ENCODE measurements around the gene AP1B1. TPM values are rescaled to one million over a fixed set of nuclear protein-coding genes. Genes with fewer than 3 reads are reported as not detected.
"Not testable (repeated sequence)": the region's sequence is repeated elsewhere in the genome, so short reads cannot be mapped to it uniquely, and the experiment has no call there.

AP1B1 gene
- total and polyA plus RNA-seq, 2 donors (not counting 1 experiment from before 2014, with no cell fraction given) = 139 to 174 TPM

- peak overlapping the region; percentile 97 for H3K4me3 Mint-ChIP-seq
- Histone ChIP-seq H3K4me1 (ENCODE audit: control insufficient read depth in 2 of 2, insufficient read depth in 2 of 2, low read length in 2 of 2) (peaks cover 38 to 43% of the 10 kb centered on the region in 2 donors), H3K9ac (ENCODE audit: low read length) (peak overlapping the region; percentile 67), H2AFZ (ENCODE audit: insufficient read depth, low read depth, low read length, poor library complexity, severe bottlenecking) (peak overlapping the region; percentile 66), H3K4me2 (replicated peaks; ENCODE audit: low read depth, low read length, poor library complexity, severe bottlenecking) (peak overlapping the region; percentile 60), H3K4me3 (ENCODE audit: control extremely low read depth in 1 of 5, extremely low read depth in 1 of 5, insufficient read depth in 1 of 5, low read depth in 2 of 5, low read length in 4 of 5) (peak overlapping the region in 4 of 5 experiments; percentile 44 to 65 (median 54)), H3K27ac (ENCODE audit: low read length in 2 of 2) (peak overlapping the region; percentile 47 to 52)
- H3K9me3 ChIP-seq (ENCODE audit: control extremely low read depth in 1 of 3, control insufficient read depth in 2 of 3, insufficient read depth in 1 of 3, low read length in 2 of 3); H3K79me2 ChIP-seq (ENCODE audit: control insufficient read depth, insufficient read depth, low read length); CTCF ChIA-PET; H3K27me3 ChIP-seq (replicated peaks in 1 of 4; ENCODE audit: control extremely low read depth in 1 of 4, control insufficient read depth in 3 of 4, insufficient read depth in 4 of 4, low read length in 3 of 4); H4K20me1 ChIP-seq (ENCODE audit: control insufficient read depth, insufficient read depth, low read length, poor library complexity, severe bottlenecking); intact Hi-C loops (cut with micrococcal nuclease); POLR2A ChIA-PET; H3K36me3 ChIP-seq (replicated peaks in 1 of 2; ENCODE audit: control extremely low read depth in 1 of 2, control insufficient read depth in 1 of 2, extremely low read depth in 1 of 2, insufficient read depth in 2 of 2, low read length in 1 of 2); H3K27me3 Mint-ChIP-seq; H3K9me3 Mint-ChIP-seq (ENCODE audit: insufficient read depth): not testable (repeated sequence)
- H3K27ac Mint-ChIP-seq = peak overlapping the region; percentile 94
- peak; percentile 55 for ATAC-seq (ENCODE audit: low read depth)
- DNase-seq = peak; percentile 72
- WGBS (ENCODE audit: insufficient coverage) = 40% methylated on average over 23 of the region's 23 CpGs
- peaks cover 47% of the 10 kb centered on the region for H3K4me1 Mint-ChIP-seq
These were observed 26.7 kb upstream of the AP1B1 start for GRCh38 chr22:29414951-29415591.

- ATAC-seq (ENCODE audit: low read depth); H3K9ac ChIP-seq (ENCODE audit: low read length); H3K27me3 ChIP-seq (replicated peaks in 1 of 4; ENCODE audit: control extremely low read depth in 1 of 4, control insufficient read depth in 3 of 4, insufficient read depth in 4 of 4, low read length in 3 of 4); H3K36me3 ChIP-seq (replicated peaks in 1 of 2; ENCODE audit: control extremely low read depth in 1 of 2, control insufficient read depth in 1 of 2, extremely low read depth in 1 of 2, insufficient read depth in 2 of 2, low read length in 1 of 2); DNase-seq; CTCF ChIA-PET; H2AFZ ChIP-seq (ENCODE audit: insufficient read depth, low read depth, low read length, poor library complexity, severe bottlenecking); POLR2A ChIA-PET; H3K4me2 ChIP-seq (replicated peaks; ENCODE audit: low read depth, low read length, poor library complexity, severe bottlenecking); H3K4me3 ChIP-seq (ENCODE audit: control extremely low read depth in 1 of 5, extremely low read depth in 1 of 5, insufficient read depth in 1 of 5, low read depth in 2 of 5, low read length in 4 of 5); H3K27me3 Mint-ChIP-seq; H3K9me3 ChIP-seq (ENCODE audit: control extremely low read depth in 1 of 3, control insufficient read depth in 2 of 3, insufficient read depth in 1 of 3, low read length in 2 of 3); H4K20me1 ChIP-seq (ENCODE audit: control insufficient read depth, insufficient read depth, low read length, poor library complexity, severe bottlenecking); H3K27ac ChIP-seq (ENCODE audit: low read length in 2 of 2); H3K9me3 Mint-ChIP-seq (ENCODE audit: insufficient read depth); intact Hi-C loops (cut with micrococcal nuclease); H3K4me3 Mint-ChIP-seq; H3K79me2 ChIP-seq (ENCODE audit: control insufficient read depth, insufficient read depth, low read length): not testable (repeated sequence)
- H3K4me1 ChIP-seq (ENCODE audit: control insufficient read depth in 2 of 2, insufficient read depth in 2 of 2, low read length in 2 of 2) = peaks cover 36 to 43% of the 10 kb centered on the region in 2 donors
- Mint-ChIP-seq H3K4me1 (peaks cover 49% of the 10 kb centered on the region), H3K27ac (peak overlapping the region; percentile 61)
- WGBS (ENCODE audit: insufficient coverage) = 92% methylated on average over 2 of the region's 4 CpGs
These were observed 24.4 kb upstream of the AP1B1 start for GRCh38 chr22:29412772-29413171.

GRCh38 chr22:29411569-29412211 lies 23.3 kb upstream of the AP1B1 start:
- H3K9ac ChIP-seq (ENCODE audit: low read length) = peak overlapping the region; percentile 39
- Mint-ChIP-seq H3K27ac (peak overlapping the region; percentile 61), H3K4me3 (peak overlapping the region; percentile 48), H3K4me1 (peaks cover 46% of the 10 kb centered on the region)
- H3K4me1 ChIP-seq (ENCODE audit: control insufficient read depth in 2 of 2, insufficient read depth in 2 of 2, low read length in 2 of 2) = peaks cover 36 to 43% of the 10 kb centered on the region in 2 donors
- H3K4me2 ChIP-seq (replicated peaks; ENCODE audit: low read depth, low read length, poor library complexity, severe bottlenecking) = peak overlapping the region; percentile 43
- DNase-seq = peak; percentile 67
- CTCF ChIA-PET = interaction anchor here (1.0 to 1.1 kb wide), 3 partner anchors 16 to 113 kb away, joined by 3 to 6 read pairs (median 3); no protein-coding TSS in a partner anchor
- POLR2A ChIA-PET; H3K9me3 ChIP-seq (ENCODE audit: control extremely low read depth in 1 of 3, control insufficient read depth in 2 of 3, insufficient read depth in 1 of 3, low read length in 2 of 3); H3K79me2 ChIP-seq (ENCODE audit: control insufficient read depth, insufficient read depth, low read length); H3K27me3 Mint-ChIP-seq; H3K36me3 ChIP-seq (replicated peaks in 1 of 2; ENCODE audit: control extremely low read depth in 1 of 2, control insufficient read depth in 1 of 2, extremely low read depth in 1 of 2, insufficient read depth in 2 of 2, low read length in 1 of 2); H3K9me3 Mint-ChIP-seq (ENCODE audit: insufficient read depth); H3K27me3 ChIP-seq (replicated peaks in 1 of 4; ENCODE audit: control extremely low read depth in 1 of 4, control insufficient read depth in 3 of 4, insufficient read depth in 4 of 4, low read length in 3 of 4); H4K20me1 ChIP-seq (ENCODE audit: control insufficient read depth, insufficient read depth, low read length, poor library complexity, severe bottlenecking): not testable (repeated sequence)
- peak overlapping the region; percentile 59 to 80 for H3K27ac ChIP-seq (ENCODE audit: low read length in 2 of 2)
- H3K4me3 ChIP-seq (ENCODE audit: control extremely low read depth in 1 of 5, extremely low read depth in 1 of 5, insufficient read depth in 1 of 5, low read depth in 2 of 5, low read length in 4 of 5) = peak overlapping the region in 2 of 5 experiments; percentile 33 to 50
- ATAC-seq (ENCODE audit: low read depth) = peak; percentile 86
- intact Hi-C loops (cut with micrococcal nuclease) = loop anchor here (2.0 kb wide), 2 partner anchors 17 to 25 kb away; no protein-coding TSS in a partner anchor
- peak overlapping the region; percentile 48 for H2AFZ ChIP-seq (ENCODE audit: insufficient read depth, low read depth, low read length, poor library complexity, severe bottlenecking)
- WGBS (ENCODE audit: insufficient coverage) = 0% methylated on average over 1 of the region's 4 CpGs

Data from B cell (primary cell).